ENCODE results near the gene SS18L1.

The SS18L1 gene

DNA sequence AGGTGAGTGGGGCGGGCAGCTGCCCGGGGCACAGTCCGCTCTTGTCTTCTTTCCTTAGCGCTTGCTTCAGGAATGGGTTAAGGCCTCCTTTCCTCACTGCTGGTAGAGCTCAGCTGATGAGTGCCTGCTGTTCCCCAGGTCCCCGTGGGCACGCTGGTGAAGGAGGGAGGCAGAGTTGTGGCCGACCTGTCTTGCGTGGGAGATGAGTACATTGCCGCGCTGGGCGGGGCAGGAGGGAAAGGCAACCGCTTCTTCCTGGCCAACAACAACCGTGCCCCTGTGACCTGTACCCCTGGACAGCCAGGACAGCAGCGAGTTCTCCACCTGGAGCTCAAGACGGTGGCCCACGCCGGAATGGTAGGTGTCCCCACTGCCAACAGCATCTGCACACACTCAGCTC, 54.9 kb downstream of the SS18L1 start:
- CTCF ChIA-PET, result no interaction called here
- TF ChIP-seq, protein P1, sequence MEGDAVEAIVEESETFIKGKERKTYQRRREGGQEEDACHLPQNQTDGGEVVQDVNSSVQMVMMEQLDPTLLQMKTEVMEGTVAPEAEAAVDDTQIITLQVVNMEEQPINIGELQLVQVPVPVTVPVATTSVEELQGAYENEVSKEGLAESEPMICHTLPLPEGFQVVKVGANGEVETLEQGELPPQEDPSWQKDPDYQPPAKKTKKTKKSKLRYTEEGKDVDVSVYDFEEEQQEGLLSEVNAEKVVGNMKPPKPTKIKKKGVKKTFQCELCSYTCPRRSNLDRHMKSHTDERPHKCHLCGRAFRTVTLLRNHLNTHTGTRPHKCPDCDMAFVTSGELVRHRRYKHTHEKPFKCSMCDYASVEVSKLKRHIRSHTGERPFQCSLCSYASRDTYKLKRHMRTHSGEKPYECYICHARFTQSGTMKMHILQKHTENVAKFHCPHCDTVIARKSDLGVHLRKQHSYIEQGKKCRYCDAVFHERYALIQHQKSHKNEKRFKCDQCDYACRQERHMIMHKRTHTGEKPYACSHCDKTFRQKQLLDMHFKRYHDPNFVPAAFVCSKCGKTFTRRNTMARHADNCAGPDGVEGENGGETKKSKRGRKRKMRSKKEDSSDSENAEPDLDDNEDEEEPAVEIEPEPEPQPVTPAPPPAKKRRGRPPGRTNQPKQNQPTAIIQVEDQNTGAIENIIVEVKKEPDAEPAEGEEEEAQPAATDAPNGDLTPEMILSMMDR (IDR thresholded peaks at IDR 0.05; ENCODE audit: insufficient read depth, low read length, missing control alignments), result no peak
- DNase-seq (ENCODE audit: low read depth, low spot score), result no peak
- H3K4me3 ChIP-seq (ENCODE audit: low read depth, low read length), result no peak overlapping the region
- POLR2A ChIA-PET, result interaction anchor here (0.9 kb wide), 1 partner anchor 11 kb away, joined by 3 read pairs; no protein-coding TSS in a partner anchor

DNA sequence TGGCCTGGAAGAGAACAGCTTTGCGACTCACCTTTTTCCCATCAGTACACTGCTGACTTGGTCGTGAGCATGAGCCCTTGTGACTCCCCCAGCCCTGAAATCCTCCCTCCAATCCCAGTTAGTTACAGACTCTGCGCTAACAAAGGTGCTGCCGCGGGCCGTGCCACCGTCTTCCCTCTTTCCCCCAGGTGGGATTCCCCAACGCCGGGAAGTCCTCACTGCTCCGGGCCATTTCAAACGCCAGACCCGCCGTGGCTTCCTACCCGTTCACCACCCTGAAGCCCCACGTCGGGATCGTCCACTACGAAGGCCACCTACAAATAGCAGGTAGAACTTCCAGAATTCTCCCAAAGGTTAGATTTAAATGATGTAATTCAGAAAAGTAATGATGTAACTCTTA, 55.4 kb downstream of the SS18L1 start:
- POLR2A ChIA-PET, result no interaction called here
- TF ChIP-seq, protein P1 (IDR thresholded peaks at IDR 0.05; ENCODE audit: insufficient read depth, low read length, missing control alignments), result no peak
- no peak for DNase-seq (ENCODE audit: low read depth, low spot score)
- H3K4me3 ChIP-seq (ENCODE audit: low read depth, low read length), result no peak overlapping the region
- CTCF ChIA-PET, result no interaction called here

DNA sequence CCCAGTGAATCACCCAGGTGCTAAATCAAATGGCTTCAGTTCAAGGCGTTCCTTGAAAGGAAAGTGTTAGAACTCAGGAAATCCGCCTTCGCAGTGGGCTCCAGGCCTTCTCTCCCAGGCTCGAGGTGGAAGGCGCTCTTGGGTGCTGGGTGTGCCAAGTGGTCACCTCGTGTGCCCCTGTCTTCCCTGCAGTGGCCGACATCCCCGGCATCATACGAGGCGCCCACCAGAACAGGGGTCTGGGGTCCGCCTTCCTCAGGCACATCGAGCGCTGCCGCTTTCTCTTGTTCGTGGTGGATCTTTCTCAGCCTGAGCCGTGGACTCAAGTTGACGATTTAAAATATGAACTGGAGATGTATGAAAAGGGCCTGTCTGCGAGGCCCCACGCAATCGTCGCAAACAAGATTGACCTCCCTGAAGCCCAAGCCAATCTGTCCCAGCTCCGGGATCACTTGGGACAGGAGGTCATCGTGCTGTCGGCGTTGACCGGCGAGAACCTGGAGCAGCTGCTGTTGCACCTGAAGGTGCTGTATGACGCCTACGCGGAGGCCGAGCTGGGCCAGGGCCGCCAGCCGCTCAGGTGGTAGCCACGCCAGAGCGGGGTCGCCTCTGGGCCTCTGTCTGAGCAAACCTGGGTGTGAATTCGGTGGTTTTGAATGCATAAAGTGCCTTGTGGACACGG, 57.1 kb downstream of the SS18L1 start:
- no peak for DNase-seq (ENCODE audit: low read depth, low spot score)
- TF ChIP-seq, protein P1 (IDR thresholded peaks at IDR 0.05; ENCODE audit: insufficient read depth, low read length, missing control alignments), result no peak
- CTCF ChIA-PET, result no interaction called here
- POLR2A ChIA-PET, result no interaction called here
- H3K4me3 ChIP-seq (ENCODE audit: low read depth, low read length), result no peak overlapping the region

DNA sequence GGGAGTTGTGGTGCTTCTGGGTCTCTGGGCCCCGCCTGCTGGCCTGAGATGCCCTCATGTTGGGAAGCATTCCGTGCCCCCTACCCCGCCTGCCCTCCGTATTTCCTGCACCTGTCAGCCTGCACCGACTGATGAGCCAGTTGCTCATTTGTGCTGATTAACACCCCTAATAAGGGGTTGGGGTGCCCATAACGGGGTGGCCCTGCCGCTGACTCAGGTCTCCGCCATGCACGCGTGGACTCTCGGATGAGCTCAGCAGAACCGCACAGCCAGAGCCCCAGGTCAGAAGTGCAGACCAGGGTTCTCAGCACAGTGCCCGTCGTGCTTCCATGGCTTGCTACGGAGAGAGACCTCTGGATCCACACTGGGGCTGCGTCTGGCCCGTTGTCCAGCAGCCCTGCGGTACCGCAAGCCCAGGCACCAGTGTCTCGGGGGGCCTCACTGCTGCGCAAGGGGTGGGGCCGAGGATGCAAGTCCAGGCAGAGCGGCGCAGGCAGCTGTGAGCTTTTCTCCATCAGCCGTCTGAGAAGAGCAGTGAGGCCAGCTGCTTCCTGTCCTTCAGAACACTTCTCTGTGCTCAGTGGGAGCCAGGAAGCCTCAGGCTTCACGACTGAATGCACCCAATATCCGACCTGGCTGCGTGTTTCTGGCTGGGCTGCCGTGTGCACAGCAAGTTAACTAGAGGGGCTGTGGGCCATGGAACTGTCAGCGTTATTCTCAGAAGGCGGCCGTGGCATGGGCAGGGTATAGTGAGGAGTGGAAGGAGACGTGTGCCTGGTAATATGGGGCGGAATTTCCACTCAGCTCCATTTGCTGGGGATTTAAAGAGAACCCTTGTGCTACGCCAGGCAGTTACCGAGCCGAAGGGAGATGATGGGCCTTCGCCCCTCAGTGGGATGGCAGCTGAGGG, 57.9 kb downstream of the SS18L1 start:
- H3K4me3 ChIP-seq (ENCODE audit: low read depth, low read length), result no peak overlapping the region
- ChIA-PET POLR2A (no interaction called here), CTCF (no interaction called here)
- DNase-seq (ENCODE audit: low read depth, low spot score), result no peak
- TF ChIP-seq, protein P1 (IDR thresholded peaks at IDR 0.05; ENCODE audit: insufficient read depth, low read length, missing control alignments), result no peak

DNA sequence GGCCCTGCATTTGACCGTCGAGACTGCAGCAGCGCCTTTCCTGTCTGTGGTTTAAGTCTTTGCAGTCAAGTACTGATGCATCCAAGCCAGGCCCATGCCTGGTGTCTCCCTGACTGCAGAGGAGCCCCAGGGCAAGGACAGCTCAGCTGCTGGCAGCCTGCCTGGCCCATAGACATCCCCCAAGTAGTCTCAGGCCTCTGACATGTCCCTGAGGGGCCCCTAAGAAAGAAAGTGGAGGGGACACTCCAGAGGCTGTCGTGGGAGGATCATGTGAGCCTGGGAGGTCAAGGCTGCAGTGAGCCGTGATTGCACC, 58.5 kb downstream of the SS18L1 start:
- TF ChIP-seq, protein P1 (IDR thresholded peaks at IDR 0.05; ENCODE audit: insufficient read depth, low read length, missing control alignments), result no peak
- CTCF ChIA-PET, result no interaction called here
- H3K4me3 ChIP-seq (ENCODE audit: low read depth, low read length), result no peak overlapping the region
- POLR2A ChIA-PET, result no interaction called here
- DNase-seq (ENCODE audit: low read depth, low spot score), result no peak

DNA sequence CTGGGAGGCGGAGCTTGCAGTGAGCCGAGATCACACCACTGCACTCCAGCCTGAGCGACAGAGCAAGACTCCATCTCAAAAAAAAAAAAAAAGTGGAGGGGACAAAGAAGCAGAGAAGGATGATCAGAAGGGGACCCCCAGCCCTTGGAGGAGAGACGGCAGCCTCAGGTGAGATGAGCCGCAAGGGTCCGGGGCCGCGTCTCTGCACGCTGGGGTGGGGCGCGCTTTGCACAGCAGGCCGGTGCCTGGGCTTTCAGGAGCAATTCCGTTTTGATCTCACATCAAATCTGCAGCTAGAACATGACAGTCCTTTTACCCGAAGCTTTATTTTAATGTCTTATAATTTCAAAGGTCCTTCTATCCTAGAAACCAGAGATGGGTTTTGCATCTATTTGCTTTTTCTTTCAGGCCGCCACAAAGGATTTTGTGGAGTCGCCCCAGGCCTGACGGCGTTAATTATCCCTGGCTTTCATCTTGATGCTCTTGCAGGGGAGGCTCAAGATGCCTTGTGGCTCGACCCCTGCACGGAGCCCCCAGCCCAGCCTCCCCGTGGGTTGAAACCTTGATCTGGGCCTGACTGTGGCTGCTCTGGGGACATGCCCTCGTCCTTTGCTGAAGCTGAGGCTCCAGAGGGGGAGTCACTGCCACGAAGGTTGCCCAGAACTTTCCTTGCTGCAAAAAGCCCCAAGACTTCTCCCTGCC, 59.3 kb downstream of the SS18L1 start:
- TF ChIP-seq, protein P1 (IDR thresholded peaks at IDR 0.05; ENCODE audit: insufficient read depth, low read length, missing control alignments), result no peak
- POLR2A ChIA-PET, result no interaction called here
- DNase-seq (ENCODE audit: low read depth, low spot score), result no peak
- CTCF ChIA-PET, result interaction anchor here (1.1 kb wide), 1 partner anchor 192 kb away, joined by 3 read pairs; no protein-coding TSS in a partner anchor
- H3K4me3 ChIP-seq (ENCODE audit: low read depth, low read length), result no peak overlapping the region

Measured in AG04449 (cell line).